Upper lobe of left lung (tissue), 6 donors: ENCODE measurements around the gene GNPTG. TPM values are rescaled to one million over a fixed set of nuclear protein-coding genes. Genes with fewer than 3 reads are reported as not detected.

Experiments used
- ATAC-seq, 2 donors: fragments of 200-7000 bp; cut with Tn5 transposase; one replicate each; pipeline ENCODE4 v1.9.1; 2022; ENCODE audit warnings: mild to moderate bottlenecking in 2 of 2, moderate library complexity in 2 of 2; ENCODE audit not compliant: low FRiP score in 2 of 2
- DNase-seq, 2 donors: peaks; one replicate each; pipeline ENCODE4 v3.0.0-alpha.2; 2019 to 2020
- H3K27ac ChIP-seq, 4 donors: fragments of 200-600 bp; sonication (generic); one replicate each; pipeline ENCODE4 v1.5.1; 2016 to 2019
- H3K27me3 ChIP-seq, 4 donors: fragments of 200-600 bp; sonication (generic); one replicate each; pipeline ENCODE4 v1.5.1; 2017 to 2019
- H3K36me3 ChIP-seq, 4 donors: fragments of 200-600 bp; sonication (generic); one replicate each; pipeline ENCODE4 v1.5.1; 2016 to 2019
- H3K4me1 ChIP-seq, 4 donors: fragments of 200-600 bp; sonication (generic); one replicate each; pipeline ENCODE4 v1.5.1; 2018 to 2019
- H3K4me3 ChIP-seq, 4 donors: fragments of 200-600 bp; sonication (generic); one replicate each; pipeline ENCODE4 v1.5.1; 2017 to 2019; ENCODE audit warnings: mild to moderate bottlenecking in 2 of 4, moderate library complexity in 1 of 4
- H3K9me3 ChIP-seq, 4 donors: fragments of 200-600 bp; sonication (generic); one replicate each; pipeline ENCODE4 v1.5.1; 2018 to 2019
- EP300 ChIP-seq, 4 donors: sonication (generic); formaldehyde crosslinking; IDR thresholded peaks; one replicate each; pipeline ENCODE4 v1.5.1; 2017; ENCODE audit warnings: antibody characterized with exemption in 4 of 4, control low read depth in 2 of 4
- POLR2A ChIP-seq, 4 donors: fragments of 450-650 bp; IDR thresholded peaks; one replicate each; pipeline ENCODE4 v1.5.1; 2016 to 2017; ENCODE audit warnings: antibody characterized with exemption in 4 of 4, mild to moderate bottlenecking in 2 of 4
- POLR2AphosphoS5 ChIP-seq, 2 donors: sonication (generic); formaldehyde crosslinking; IDR thresholded peaks; one replicate each; pipeline ENCODE4 v1.5.1; 2017; ENCODE audit warnings: antibody characterized with exemption in 2 of 2
- WGBS, 2 donors: methylation state at CpG; one replicate each; pipeline ENCODE4 v1.1.5; 2017 to 2018; 5-methylcytosine and 5-hydroxymethylcytosine counted together
- total RNA-seq, 6 donors: library from RNA; depleted of rRNA in 4 of 6; stranded (reverse); fragments of >200 nt in 4 of 6; gene quantifications; one replicate each; pipeline versions ENCODE4 v1.1.0 to v1.2.1, GENCODE V29; 2016 to 2021
- TF ChIP-seq, protein P1 (sequence below), 6 experiments: fragments of 450-650 bp in 4 of 6; fragments of 200-600 bp in 2 of 6; sonication (generic) in 2 of 6; IDR thresholded peaks; one replicate each; pipeline ENCODE4 v1.5.1; 2016 to 2019; ENCODE audit warnings: antibody characterized with exemption in 6 of 6
- donor health status: DM: no; HTN: no; CAD: no; lungs with moderate emphysema.
- donor health status: DM: no; HTN: yes; CAD: no; lungs with severe emphysema.

GNPTG gene
- total RNA-seq, 6 donors from 2014 or later, result 32.8 to 106 (median 93.0) TPM

GRCh38 chr16:1375741-1376410 is 24.1 kb downstream of the GNPTG start:
- ATAC-seq, result no peak
- Histone ChIP-seq H3K36me3 (peaks cover 4 to 30% (median 17%) of the 10 kb centered on the region in 4 donors), H3K9me3 (no peaks in the 10 kb centered on the region), H3K27me3 (no peaks in the 10 kb centered on the region), H3K4me1 (peaks cover 13 to 25% (median 21%) of the 10 kb centered on the region in 4 donors), H3K27ac (no peak overlapping the region), H3K4me3 (no peak overlapping the region)
- peak in 1 of 2 donors; percentile 62 for DNase-seq
- 88 to 94% methylated on average over 15 of the region's 19 CpGs for WGBS, 2 donors
- TF ChIP-seq POLR2A (IDR thresholded peaks at IDR 0.05) (no peak), POLR2AphosphoS5 (IDR thresholded peaks at IDR 0.05) (no peak), EP300 (IDR thresholded peaks at IDR 0.05) (no peak)
- TF ChIP-seq, protein P1, sequence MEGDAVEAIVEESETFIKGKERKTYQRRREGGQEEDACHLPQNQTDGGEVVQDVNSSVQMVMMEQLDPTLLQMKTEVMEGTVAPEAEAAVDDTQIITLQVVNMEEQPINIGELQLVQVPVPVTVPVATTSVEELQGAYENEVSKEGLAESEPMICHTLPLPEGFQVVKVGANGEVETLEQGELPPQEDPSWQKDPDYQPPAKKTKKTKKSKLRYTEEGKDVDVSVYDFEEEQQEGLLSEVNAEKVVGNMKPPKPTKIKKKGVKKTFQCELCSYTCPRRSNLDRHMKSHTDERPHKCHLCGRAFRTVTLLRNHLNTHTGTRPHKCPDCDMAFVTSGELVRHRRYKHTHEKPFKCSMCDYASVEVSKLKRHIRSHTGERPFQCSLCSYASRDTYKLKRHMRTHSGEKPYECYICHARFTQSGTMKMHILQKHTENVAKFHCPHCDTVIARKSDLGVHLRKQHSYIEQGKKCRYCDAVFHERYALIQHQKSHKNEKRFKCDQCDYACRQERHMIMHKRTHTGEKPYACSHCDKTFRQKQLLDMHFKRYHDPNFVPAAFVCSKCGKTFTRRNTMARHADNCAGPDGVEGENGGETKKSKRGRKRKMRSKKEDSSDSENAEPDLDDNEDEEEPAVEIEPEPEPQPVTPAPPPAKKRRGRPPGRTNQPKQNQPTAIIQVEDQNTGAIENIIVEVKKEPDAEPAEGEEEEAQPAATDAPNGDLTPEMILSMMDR (IDR thresholded peaks at IDR 0.05), result no peak

GRCh38 chr16:1377406-1378010 is 25.8 kb downstream of the GNPTG start:
- no peaks in the 10 kb centered on the region for H3K9me3 ChIP-seq
- WGBS, 2 donors, result 91 to 94% methylated on average over 8 to 9 of the region's 10 CpGs
- DNase-seq, result no peak
- TF ChIP-seq, protein P1 (IDR thresholded peaks at IDR 0.05), result no peak
- TF ChIP-seq EP300 (IDR thresholded peaks at IDR 0.05) (no peak), POLR2AphosphoS5 (IDR thresholded peaks at IDR 0.05) (no peak), POLR2A (IDR thresholded peaks at IDR 0.05) (no peak)
- H3K4me3 ChIP-seq, result no peak overlapping the region
- H3K36me3 ChIP-seq, result peaks cover 10 to 33% (median 22%) of the 10 kb centered on the region in 4 donors
- peaks cover 13 to 25% (median 21%) of the 10 kb centered on the region in 4 donors for H3K4me1 ChIP-seq
- H3K27ac ChIP-seq, result no peak overlapping the region
- H3K27me3 ChIP-seq, result no peaks in the 10 kb centered on the region
- ATAC-seq, result no peak

DNA sequence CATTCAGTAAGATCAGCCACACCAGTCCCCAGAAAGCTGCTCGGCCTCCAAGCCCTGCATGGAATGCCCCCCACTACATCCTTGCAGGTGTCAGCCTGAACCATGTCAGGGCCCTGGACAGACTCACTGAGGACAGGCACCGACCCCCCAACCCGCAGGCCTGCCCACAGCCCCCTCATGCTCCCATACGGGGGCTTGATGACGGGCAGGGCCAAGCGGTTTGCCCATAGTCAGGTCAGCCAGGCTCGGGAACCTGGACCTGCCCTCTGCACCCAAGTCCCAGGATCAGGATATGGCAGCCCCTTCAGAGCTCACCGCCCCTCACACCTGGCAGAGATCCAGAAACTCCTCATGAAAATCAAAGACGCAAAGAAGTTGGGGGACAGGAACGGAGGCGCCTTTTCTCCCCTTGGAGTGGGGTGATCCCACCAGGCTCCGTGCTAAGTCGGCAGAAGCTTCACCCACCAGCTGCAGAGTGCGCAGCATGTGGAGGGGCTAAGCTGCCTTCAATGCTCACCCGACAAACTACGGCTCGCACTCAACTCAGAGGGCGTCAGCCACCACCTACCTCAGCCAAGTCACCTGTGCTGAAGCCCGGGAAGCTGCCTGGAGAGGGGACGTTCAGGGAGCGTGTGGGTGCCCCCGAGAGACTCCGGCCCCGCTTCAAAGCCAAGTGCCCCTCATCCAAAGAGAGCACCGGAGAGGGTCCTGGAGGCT is 26.5 kb downstream of the GNPTG start:
- no peak for ATAC-seq
- Histone ChIP-seq H3K27ac (peak overlapping the region in 3 of 4 donors; percentile 8 to 82 (median 62)), H3K27me3 (no peaks in the 10 kb centered on the region), H3K9me3 (no peaks in the 10 kb centered on the region), H3K36me3 (peaks cover 12 to 37% (median 24%) of the 10 kb centered on the region in 4 donors), H3K4me1 (peaks cover 13 to 25% (median 21%) of the 10 kb centered on the region in 4 donors), H3K4me3 (peak overlapping the region in 3 of 4 donors; percentile 59 to 63 (median 59))
- TF ChIP-seq EP300 (IDR thresholded peaks at IDR 0.05) (no peak), POLR2A (IDR thresholded peaks at IDR 0.05) (no peak), POLR2AphosphoS5 (IDR thresholded peaks at IDR 0.05) (no peak)
- TF ChIP-seq, protein P1 (IDR thresholded peaks at IDR 0.05), result no peak
- 96 to 97% methylated on average over 17 to 24 of the region's 25 CpGs for WGBS, 2 donors
- DNase-seq, result no peak

GRCh38 chr16:1378804-1379303 is 27.1 kb downstream of the GNPTG start:
- Histone ChIP-seq H3K4me1 (peaks cover 13 to 25% (median 21%) of the 10 kb centered on the region in 4 donors), H3K27me3 (no peaks in the 10 kb centered on the region), H3K36me3 (peaks cover 12 to 43% (median 28%) of the 10 kb centered on the region in 4 donors), H3K4me3 (peak overlapping the region; percentile 15 to 63 (median 59)), H3K9me3 (no peaks in the 10 kb centered on the region), H3K27ac (peak overlapping the region; percentile 62 to 82 (median 78))
- WGBS, 2 donors, result 17 to 83% methylated on average over 3 to 15 of the region's 31 CpGs
- ATAC-seq (peak; percentile 63 to 80), DNase-seq (peak; percentile 84 to 93)
- TF ChIP-seq, protein P1 (IDR thresholded peaks at IDR 0.05), result no peak
- TF ChIP-seq POLR2AphosphoS5 (IDR thresholded peaks at IDR 0.05) (peak; percentile 43 to 60), EP300 (IDR thresholded peaks at IDR 0.05) (peak in 2 of 4 donors; percentile 68 to 69)
